CD4-positive, alpha-beta T cell treated with Interleukin-2 at 100 ng/mL for 4 hours (primary cell): ENCODE measurements around the gene CAMKMT.

Source experiments
- DNase-seq: peaks from one replicate; pipeline ENCODE4 v3.0.0-alpha.2; 2020; ENCODE audit warnings: low spot score

Gene CAMKMT

DNA sequence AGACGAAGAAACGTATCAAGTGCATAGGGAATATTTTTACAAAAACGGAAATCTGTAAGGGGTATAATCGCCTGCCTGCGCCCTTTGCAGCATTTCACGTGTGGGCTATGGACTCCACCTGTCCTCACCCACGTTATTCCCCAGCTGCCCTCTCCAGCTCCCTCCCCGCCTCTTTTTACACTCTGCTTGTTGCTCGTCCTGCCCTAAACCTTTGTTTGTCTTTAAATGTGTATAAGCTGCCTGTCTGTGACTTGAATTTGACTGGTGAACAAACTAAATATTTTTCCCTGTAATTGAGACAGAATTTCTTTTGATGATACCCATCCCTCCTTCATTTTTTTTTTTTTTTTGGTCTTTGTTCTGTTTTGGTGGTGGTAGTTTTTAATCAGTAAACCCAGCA, 410.4 kb downstream of the CAMKMT start:
- DNase-seq: no peak

- no peak for DNase-seq
These were observed 411.1 kb downstream of the CAMKMT start for GRCh38 chr2:44772669-44773378.

- no peak for DNase-seq
These were observed 413.2 kb downstream of the CAMKMT start for GRCh38 chr2:44774826-44775492.

- no peak for DNase-seq
These were observed 415.3 kb downstream of the CAMKMT start for GRCh38 chr2:44777036-44777435.

DNA sequence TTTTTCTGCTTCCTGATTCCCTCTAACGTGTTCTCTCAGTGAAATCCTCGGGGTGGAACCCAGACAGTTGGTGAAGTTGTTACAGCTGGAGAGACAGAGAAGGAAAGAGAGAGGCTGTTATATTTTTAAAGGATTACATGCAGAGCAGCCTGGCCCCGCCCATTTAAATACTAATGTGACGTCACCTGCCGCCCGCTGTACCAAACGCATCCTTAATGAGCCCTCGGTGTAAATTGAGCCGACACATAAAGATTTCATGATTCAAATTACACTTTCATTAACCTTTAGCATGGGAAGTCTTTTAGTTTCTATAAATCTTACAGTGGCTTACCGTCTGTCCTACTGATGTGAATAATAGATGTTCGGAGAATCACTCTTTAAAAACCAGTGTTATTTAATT, 415.8 kb downstream of the CAMKMT start:
- DNase-seq: no peak

GRCh38 chr2:44778221-44778654, 416.5 kb downstream of the CAMKMT start:
- DNase-seq: no peak

DNA sequence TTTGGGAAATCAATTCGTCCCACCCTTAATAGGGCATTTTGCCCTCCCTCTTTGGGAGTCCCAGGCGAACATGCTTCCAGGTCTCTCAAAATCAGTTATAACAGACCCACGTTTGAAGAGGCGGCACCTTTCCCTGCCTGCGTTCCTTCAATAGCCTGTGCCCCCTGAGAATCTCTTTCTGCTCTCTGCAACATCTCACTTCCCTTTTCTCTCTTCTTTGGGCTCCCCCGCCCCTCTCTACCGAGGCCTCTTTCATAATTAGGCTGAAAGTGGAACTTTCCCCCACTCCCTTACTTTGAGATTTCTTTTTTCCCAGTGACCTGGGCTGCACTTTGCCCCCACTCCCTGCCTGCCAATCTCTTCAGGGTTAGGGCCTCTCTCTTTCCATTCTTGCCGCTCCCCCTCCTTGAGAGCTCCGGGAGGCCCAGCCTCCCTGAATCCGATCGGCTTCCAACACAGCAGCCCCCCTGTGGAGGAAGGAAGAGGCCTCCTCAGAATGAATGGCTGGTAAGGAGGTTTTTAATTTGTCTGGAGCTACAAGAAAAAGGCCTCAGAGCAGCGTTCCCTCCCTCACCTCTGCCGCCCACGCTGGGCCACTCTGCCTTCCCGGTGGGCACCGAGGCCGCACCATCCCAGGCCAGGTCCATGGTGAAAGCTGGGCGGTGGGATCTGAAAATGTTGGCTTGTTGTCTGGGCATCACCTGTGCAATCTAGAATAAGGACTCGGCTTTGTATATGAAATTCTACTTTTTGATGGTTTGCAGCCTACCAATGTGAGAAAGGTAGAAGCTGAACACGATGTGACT, 417.1 kb downstream of the CAMKMT start:
- no peak for DNase-seq

- no peak for DNase-seq
These were observed 418.0 kb downstream of the CAMKMT start for GRCh38 chr2:44779793-44780192.

GRCh38 chr2:44780406-44780805, 418.7 kb downstream of the CAMKMT start:
- no peak for DNase-seq

- no peak for DNase-seq
These were observed 423.7 kb downstream of the CAMKMT start for GRCh38 chr2:44785433-44785832.

DNA sequence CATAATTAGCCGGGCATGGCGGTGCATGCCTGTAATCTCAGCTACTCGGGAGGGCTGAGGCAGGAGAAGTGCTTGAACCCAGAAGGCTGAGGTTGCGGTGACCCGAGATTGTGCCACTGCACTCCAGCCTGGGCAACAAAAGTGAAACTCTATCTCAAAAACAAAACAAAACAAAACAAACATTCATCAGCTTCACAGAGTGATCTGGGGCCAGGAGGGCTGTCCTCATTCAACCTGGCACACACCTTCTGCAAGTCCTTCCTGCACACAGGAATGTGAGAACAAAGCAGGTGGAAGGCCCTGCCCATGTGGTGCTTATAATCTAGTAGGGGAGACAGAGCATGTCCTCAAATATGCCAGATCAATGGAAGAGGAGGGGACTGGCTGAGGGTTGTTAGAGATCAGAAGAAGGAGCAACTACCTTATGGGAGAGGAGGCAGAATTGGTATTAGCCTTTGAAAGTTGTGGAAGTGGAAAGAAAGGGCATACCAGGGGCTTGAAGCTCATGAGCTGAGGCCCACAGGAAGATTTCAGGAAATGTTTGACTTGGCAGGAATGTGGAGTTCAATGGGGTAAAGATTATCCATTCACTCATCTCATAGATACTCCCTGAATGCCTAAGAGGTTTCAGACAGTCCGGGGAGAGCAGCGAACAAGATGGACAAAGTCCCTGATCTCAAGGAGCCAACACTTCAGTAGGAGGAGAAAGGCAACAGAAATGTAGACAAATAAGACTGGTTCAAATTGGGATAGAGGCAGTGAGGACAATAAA, 424.5 kb downstream of the CAMKMT start:
- DNase-seq: no peak

GRCh38 chr2:44786817-44787214, 425.1 kb downstream of the CAMKMT start:
- no peak for DNase-seq

- no peak for DNase-seq
These were observed 425.9 kb downstream of the CAMKMT start for GRCh38 chr2:44787663-44788062.

- no peak for DNase-seq
These were observed 427.7 kb downstream of the CAMKMT start for GRCh38 chr2:44789446-44789845.

DNA sequence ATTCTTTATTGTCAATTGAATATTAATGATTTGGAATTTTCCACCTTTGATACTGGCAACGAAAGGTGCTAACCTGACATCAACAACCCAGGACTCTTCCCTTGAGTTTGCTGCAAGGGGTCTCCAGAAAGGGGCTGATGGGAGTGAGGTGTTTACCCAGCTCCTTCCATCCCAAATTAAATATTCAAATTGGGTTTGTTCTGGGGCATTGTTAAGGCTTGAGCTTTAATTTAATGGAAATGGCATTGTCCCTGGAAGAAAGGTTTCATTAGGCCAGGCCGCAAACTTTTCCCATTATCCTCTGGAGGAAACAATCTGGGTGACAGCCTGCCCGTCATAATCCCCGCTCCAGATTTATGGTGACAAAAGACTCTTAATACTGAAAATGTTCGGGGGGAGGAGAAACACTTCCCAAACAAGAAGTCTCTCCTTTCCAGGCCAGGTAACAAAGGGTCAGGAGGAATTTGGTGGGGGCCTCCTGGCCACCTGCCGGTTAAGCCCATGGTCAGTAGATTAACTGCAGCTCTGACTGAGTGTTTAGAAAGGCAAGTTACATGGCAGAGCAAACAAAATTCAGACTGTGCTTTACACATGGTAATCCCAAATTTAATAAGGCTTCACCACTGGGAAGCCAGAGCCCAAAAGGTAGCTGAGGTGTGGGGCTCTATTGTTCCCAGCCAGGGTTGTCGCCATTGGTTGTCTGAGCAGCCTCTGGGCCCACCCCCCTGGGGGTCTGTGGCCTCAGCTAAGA, 428.4 kb downstream of the CAMKMT start:
- DNase-seq: no peak

- no peak for DNase-seq
These were observed 431.6 kb downstream of the CAMKMT start for GRCh38 chr2:44793322-44793870.

- no peak for DNase-seq
These were observed 435.0 kb downstream of the CAMKMT start for GRCh38 chr2:44796771-44797170.

GRCh38 chr2:44798139-44798659, 436.5 kb downstream of the CAMKMT start:
- no peak for DNase-seq

GRCh38 chr2:44799105-44799504, 437.4 kb downstream of the CAMKMT start:
- no peak for DNase-seq

DNA sequence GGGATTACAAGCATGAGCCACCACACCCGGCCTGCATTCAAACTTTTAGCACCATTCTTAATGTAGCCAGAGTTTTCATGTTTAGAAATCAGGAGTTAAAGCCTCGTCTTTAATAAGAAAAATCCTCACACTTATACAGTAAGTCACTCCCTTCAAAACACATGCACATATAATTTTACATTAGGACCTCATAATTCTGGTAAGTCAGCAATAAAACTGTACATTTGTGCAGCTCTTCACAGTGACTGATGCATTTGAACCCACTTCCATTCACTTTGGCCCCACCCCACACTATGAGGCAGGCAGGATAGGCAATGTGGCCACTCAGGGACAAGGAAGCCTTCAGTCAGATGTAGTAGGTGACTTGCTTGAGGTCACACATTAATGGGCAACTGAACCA, 438.0 kb downstream of the CAMKMT start:
- no peak for DNase-seq

DNA sequence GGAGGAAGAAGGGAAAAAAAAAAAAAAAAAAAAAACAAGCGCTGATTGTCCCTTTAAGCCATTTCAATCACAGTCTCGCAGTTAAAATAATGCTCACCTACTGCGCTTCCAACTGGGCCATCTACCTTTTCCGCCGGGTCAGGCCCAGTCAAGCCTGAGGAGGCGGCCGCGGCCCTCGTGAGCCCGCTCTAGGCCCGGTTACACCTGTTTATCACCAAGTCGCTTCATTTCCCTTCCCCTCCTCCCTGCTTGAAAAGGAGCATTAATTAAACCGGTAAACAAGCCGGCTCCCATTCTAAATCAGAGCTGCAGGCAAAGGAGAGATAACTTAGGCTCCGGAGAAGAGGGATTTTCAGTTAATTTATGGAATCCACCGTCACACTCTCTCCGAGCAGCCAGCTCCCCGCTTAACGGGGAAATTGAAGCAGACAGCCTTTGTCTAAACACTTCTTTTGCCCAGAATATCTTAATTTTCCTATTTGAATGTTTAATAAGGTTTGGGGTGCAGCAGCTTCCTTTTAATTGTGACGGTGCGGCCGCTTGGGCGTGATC, 439.6 kb downstream of the CAMKMT start:
- DNase-seq: no peak
